Mesodermal cell (in vitro differentiated cells): ENCODE measurements around the gene NFIX.

Source experiments
- H3K27ac ChIP-seq: 2 replicates; pipeline ENCODE4 v1.7.0; 2013; ENCODE audit warnings: mild to moderate bottlenecking, low read depth, low read length, moderate library complexity; ENCODE audit not compliant: severe bottlenecking
- H3K36me3 ChIP-seq: 2 replicates; pipeline ENCODE4 v1.7.1; 2013; ENCODE audit warnings: mild to moderate bottlenecking, low read length, moderate library complexity; ENCODE audit not compliant: control insufficient read depth, insufficient read depth
- H3K4me1 ChIP-seq: one replicate; pipeline ENCODE4 v1.7.1; 2013; ENCODE audit warnings: mild to moderate bottlenecking, low read length; ENCODE audit not compliant: insufficient read depth, control insufficient read depth, poor library complexity, severe bottlenecking
- H3K4me3 ChIP-seq: 2 replicates; pipeline ENCODE4 v1.7.0; 2013; ENCODE audit warnings: low read length, control low read depth, mild to moderate bottlenecking; ENCODE audit not compliant: insufficient read depth, poor library complexity, severe bottlenecking; ENCODE audit errors: extremely low read depth
- H3K9me3 ChIP-seq: 2 replicates; pipeline ENCODE4 v1.7.1; 2013; ENCODE audit warnings: mild to moderate bottlenecking, low read length, moderate library complexity; ENCODE audit not compliant: control insufficient read depth
- WGBS, 2 experiments: methylation state at CpG; one replicate each; pipeline ENCODE4 v1.1.5; 2013; ENCODE audit warnings: missing lambda C conversion rate in 2 of 2; ENCODE audit not compliant: insufficient coverage in 2 of 2; 5-methylcytosine and 5-hydroxymethylcytosine counted together

The NFIX gene

GRCh38 chr19:12991296-12991695, 4.0 kb upstream of the NFIX start:
- no peaks in the 10 kb centered on the region for H3K4me1 ChIP-seq
- H3K27ac ChIP-seq = no peak overlapping the region
- no peaks in the 10 kb centered on the region for H3K36me3 ChIP-seq
- no peaks in the 10 kb centered on the region for H3K9me3 ChIP-seq
- WGBS, 2 experiments = 83 to 89% methylated on average over 2 to 4 of the region's 5 CpGs
- no peak overlapping the region for H3K4me3 ChIP-seq

- Histone ChIP-seq H3K4me1 (no peaks in the 10 kb centered on the region), H3K27ac (no peak overlapping the region), H3K9me3 (no peaks in the 10 kb centered on the region), H3K4me3 (no peak overlapping the region), H3K36me3 (no peaks in the 10 kb centered on the region)
- 81 to 85% methylated on average over 8 to 11 of the region's 11 CpGs for WGBS, 2 experiments
Measured at GRCh38 chr19:12992729-12993128, 2.5 kb upstream of the NFIX start.

- no peak overlapping the region for H3K4me3 ChIP-seq
- 91% methylated on average over 6 to 7 of the region's 7 CpGs for WGBS, 2 experiments
- no peaks in the 10 kb centered on the region for H3K36me3 ChIP-seq
- no peak overlapping the region for H3K27ac ChIP-seq
- no peaks in the 10 kb centered on the region for H3K4me1 ChIP-seq
- no peaks in the 10 kb centered on the region for H3K9me3 ChIP-seq
Measured at GRCh38 chr19:12993562-12993961, 1.7 kb upstream of the NFIX start.

- no peaks in the 10 kb centered on the region for H3K4me1 ChIP-seq
- peak overlapping the region; percentile 5 for H3K4me3 ChIP-seq
- WGBS, 2 experiments = 0 to 3% methylated on average over 68 to 79 of the region's 129 CpGs
- H3K27ac ChIP-seq = no peak overlapping the region
- no peaks in the 10 kb centered on the region for H3K9me3 ChIP-seq
- H3K36me3 ChIP-seq = no peaks in the 10 kb centered on the region
Measured at GRCh38 chr19:12995596-12996405, 526 bp downstream of the NFIX start.

GRCh38 chr19:12996406-12997094, 1.3 kb downstream of the NFIX start:
- Histone ChIP-seq H3K4me1 (no peaks in the 10 kb centered on the region), H3K27ac (no peak overlapping the region), H3K9me3 (no peaks in the 10 kb centered on the region), H3K36me3 (no peaks in the 10 kb centered on the region), H3K4me3 (no peak overlapping the region)
- 7 to 9% methylated on average over 31 to 44 of the region's 52 CpGs for WGBS, 2 experiments

- Histone ChIP-seq H3K27ac (no peak overlapping the region), H3K36me3 (no peaks in the 10 kb centered on the region), H3K4me3 (no peak overlapping the region), H3K4me1 (no peaks in the 10 kb centered on the region), H3K9me3 (no peaks in the 10 kb centered on the region)
- WGBS, 2 experiments = 92 to 93% methylated on average over 23 to 25 of the region's 25 CpGs
Measured at GRCh38 chr19:12997179-12997966, 2.1 kb downstream of the NFIX start.

- Histone ChIP-seq H3K4me3 (no peak overlapping the region), H3K36me3 (no peaks in the 10 kb centered on the region), H3K27ac (no peak overlapping the region), H3K4me1 (no peaks in the 10 kb centered on the region), H3K9me3 (no peaks in the 10 kb centered on the region)
- 80 to 87% methylated on average over 25 to 27 of the region's 32 CpGs for WGBS, 2 experiments
Measured at GRCh38 chr19:12997967-12998940, 3.0 kb downstream of the NFIX start.

GRCh38 chr19:13001166-13001501, 5.9 kb downstream of the NFIX start:
- H3K27ac ChIP-seq = no peak overlapping the region
- H3K9me3 ChIP-seq = no peaks in the 10 kb centered on the region
- H3K4me3 ChIP-seq = no peak overlapping the region
- H3K4me1 ChIP-seq = no peaks in the 10 kb centered on the region
- WGBS, 2 experiments = 84 to 92% methylated on average over 19 of the region's 19 CpGs
- no peaks in the 10 kb centered on the region for H3K36me3 ChIP-seq

GRCh38 chr19:13001502-13002165, 6.4 kb downstream of the NFIX start:
- H3K4me1 ChIP-seq = no peaks in the 10 kb centered on the region
- no peaks in the 10 kb centered on the region for H3K9me3 ChIP-seq
- H3K4me3 ChIP-seq = no peak overlapping the region
- WGBS, 2 experiments = 87 to 88% methylated on average over 40 to 41 of the region's 41 CpGs
- no peak overlapping the region for H3K27ac ChIP-seq
- no peaks in the 10 kb centered on the region for H3K36me3 ChIP-seq
